Bronchial epithelial cell (primary cell): ENCODE results near the gene BRMS1. TPM values are rescaled to one million over a fixed set of nuclear protein-coding genes. Genes with fewer than 3 reads are reported as not detected.
A peak's percentile ranks its signal among the peaks of the same experiment; 100 is the strongest.

Experiments
- DNase-seq: peaks from one replicate; pipeline ENCODE4 v3.0.0-alpha.2; 2010; ENCODE audit warnings: low read depth
- FAIRE-seq: peaks from 2 replicates; lab custom pipeline; 2011; peaks lifted over from hg19 to GRCh38; lab: Jason Lieb, UNC
- H3K27me3 ChIP-seq: 2 replicates; pipeline ENCODE4 v1.5.1; 2011; ENCODE audit warnings: low read length; ENCODE audit not compliant: control insufficient read depth, insufficient read depth
- H3K36me3 ChIP-seq: 2 replicates; pipeline ENCODE4 v1.5.1; 2011; ENCODE audit warnings: low read length; ENCODE audit not compliant: control insufficient read depth, insufficient read depth
- H3K4me3 ChIP-seq: 2 replicates; pipeline ENCODE4 v1.5.1; 2011; ENCODE audit warnings: mild to moderate bottlenecking, low read depth, low read length, control low read depth
- total RNA-seq: library from RNA; depleted of rRNA; stranded (reverse); fragments of >200 nt; gene quantifications from 2 replicates; pipeline ENCODE4 v1.2.1, GENCODE V29; 2014
- TF ChIP-seq, protein P1 (sequence below): IDR thresholded peaks from 2 replicates; pipeline ENCODE4 v1.5.1; 2011; ENCODE audit warnings: mild to moderate bottlenecking, moderate library complexity, low read length, control low read depth, inconsistent platforms; ENCODE audit not compliant: insufficient read depth, severe bottlenecking

The BRMS1 gene
- total RNA-seq, 1 donor from 2014 or later = 81.6 TPM

DNA sequence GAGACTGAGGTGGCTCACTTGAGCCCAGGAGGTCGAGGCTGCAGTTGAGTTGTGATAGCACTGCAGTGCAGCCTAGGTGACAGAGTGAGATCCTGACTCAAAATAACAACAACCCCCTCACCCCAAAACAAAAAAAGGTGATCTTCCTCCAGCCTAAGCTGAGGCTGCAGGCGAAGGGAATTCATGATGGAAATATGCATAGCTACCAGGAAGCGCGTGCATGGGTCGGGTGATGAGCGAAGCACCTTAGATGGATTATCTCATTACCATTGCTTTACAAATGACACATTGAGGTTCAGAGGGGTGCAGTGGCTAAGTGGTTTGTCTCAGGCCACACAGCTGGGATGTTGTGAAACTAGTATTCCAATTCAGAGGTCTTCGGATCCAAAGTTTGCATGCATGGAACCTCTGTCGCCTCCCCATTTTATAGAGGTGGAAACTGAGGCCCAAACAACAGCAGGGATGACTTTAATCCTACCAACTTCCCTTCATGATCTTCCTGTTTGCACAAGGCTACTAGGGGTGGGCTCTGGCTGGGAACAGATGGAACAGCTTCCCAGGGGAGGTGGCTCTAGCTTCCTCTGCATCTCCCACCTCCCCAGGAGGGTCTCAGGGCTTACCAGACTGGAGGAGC lies 22.1 kb upstream of the BRMS1 start:
- FAIRE-seq = no peak
- H3K36me3 ChIP-seq = peaks cover 2% of the 10 kb centered on the region

DNA sequence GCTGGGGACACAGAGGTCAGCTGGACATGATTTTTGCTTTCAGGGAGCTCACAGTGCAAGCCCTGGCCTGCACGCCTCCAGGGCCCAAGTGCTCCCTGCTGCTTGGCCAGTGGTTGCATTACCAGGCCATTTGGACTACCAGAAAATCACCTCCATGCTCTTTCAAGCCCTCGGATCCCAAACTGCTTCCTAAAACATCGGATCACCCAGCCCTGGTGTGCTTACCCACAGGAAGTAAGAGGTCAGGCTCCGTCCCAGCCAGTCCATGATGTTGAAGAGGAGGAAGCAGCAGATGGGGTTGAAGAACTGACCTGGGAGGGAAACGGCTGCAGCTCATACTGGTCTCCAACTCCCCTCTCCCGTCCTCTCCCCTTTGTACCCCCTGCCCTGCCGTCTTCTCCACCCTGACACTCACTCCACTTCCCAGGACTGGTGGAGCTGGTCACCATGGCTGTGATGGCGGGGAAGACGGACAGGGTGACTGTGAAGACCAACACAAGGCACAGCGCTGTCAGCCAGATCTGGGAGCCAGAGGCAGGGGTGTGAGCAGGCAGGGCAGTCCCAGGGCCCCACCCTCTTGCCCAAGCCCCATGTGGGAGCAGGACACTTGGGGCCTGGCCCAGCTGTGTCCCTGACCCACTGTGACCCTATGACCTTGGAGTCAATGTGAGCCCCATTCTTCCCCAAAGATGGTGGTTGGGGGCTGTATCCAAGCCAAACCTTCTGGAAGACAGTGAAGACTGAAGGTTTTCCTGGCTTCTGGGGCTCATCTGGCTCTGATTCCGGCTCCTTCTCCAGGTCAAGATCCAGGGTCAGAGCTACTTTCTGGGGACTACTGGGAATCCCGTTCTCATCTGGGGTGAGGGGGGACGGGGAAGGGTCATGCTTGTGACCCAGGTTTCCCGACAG lies 21.1 kb upstream of the BRMS1 start:
- FAIRE-seq (peak; percentile 70), DNase-seq (no peak)
- peaks cover 2% of the 10 kb centered on the region for H3K36me3 ChIP-seq
- no peak overlapping the region for H3K4me3 ChIP-seq
- TF ChIP-seq, protein P1, sequence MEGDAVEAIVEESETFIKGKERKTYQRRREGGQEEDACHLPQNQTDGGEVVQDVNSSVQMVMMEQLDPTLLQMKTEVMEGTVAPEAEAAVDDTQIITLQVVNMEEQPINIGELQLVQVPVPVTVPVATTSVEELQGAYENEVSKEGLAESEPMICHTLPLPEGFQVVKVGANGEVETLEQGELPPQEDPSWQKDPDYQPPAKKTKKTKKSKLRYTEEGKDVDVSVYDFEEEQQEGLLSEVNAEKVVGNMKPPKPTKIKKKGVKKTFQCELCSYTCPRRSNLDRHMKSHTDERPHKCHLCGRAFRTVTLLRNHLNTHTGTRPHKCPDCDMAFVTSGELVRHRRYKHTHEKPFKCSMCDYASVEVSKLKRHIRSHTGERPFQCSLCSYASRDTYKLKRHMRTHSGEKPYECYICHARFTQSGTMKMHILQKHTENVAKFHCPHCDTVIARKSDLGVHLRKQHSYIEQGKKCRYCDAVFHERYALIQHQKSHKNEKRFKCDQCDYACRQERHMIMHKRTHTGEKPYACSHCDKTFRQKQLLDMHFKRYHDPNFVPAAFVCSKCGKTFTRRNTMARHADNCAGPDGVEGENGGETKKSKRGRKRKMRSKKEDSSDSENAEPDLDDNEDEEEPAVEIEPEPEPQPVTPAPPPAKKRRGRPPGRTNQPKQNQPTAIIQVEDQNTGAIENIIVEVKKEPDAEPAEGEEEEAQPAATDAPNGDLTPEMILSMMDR = no peak
- no peaks in the 10 kb centered on the region for H3K27me3 ChIP-seq

More for the DNA sequence above, 22.1 kb upstream of the BRMS1 start:
- Histone ChIP-seq H3K4me3 (no peak overlapping the region), H3K27me3 (no peaks in the 10 kb centered on the region)
- TF ChIP-seq, protein P1 = no peak
- no peak for DNase-seq

DNA sequence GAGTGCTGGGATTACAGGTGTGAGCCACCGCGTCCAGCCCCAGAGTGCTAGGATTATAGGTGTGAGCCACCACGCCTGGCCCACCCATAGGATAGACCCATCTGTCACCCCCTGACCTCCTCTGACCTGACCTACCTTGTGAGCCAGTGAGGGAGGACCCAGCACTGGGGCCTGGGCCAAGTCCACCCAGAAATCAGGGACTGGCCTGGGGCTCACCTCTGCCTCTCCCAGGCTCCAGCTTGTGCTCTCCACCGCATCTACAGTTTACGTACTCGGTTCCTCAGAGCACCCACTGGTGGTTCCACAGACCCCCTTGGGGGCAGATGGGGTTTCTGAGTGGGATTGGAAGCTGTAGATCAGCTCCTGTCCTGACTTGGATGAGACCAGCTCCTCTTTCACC lies 20.3 kb upstream of the BRMS1 start:
- TF ChIP-seq, protein P1 = no peak
- H3K4me3 ChIP-seq = no peak overlapping the region
- DNase-seq (no peak), FAIRE-seq (no peak)
- H3K36me3 ChIP-seq = peaks cover 2% of the 10 kb centered on the region
- H3K27me3 ChIP-seq = no peaks in the 10 kb centered on the region

DNA sequence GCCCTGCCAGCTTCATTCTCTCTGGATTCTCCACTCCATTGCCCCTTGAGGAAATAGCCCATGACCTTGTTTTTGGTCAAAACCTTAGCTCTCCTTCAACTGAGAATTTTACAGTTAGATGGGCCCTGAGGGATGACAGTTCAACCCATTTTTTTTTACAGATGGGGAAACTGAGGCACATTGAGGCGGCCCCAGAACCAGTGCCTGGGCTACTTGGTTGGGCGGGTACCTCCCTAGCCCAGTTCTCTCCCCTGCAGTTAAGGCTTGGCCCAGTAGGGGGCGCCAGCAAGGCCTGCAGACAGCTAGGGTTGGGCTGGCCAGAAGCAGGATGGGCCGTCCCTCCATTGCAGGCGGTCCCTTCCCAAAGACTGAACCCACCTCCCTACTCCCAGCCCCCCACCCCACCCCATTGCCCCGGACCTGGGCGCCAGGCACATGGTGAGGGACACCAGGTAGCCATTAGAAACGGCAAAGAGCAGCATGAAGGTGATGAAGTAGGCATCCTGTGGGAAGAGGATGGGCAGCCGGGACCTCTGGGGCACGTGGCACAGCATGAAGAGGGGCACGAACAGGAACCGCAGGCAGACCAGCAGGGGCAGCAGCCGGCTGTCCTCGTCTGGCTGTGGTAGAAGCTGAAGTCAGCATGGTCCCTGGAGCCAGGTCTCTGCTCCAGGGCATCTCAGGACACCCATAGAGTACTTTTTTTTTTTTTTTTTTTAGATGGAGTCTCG lies 19.1 kb upstream of the BRMS1 start:
- DNase-seq (no peak), FAIRE-seq (no peak)
- H3K27me3 ChIP-seq = no peaks in the 10 kb centered on the region
- H3K36me3 ChIP-seq = peaks cover 2% of the 10 kb centered on the region
- H3K4me3 ChIP-seq = no peak overlapping the region
- TF ChIP-seq, protein P1 = peak; percentile 84

GRCh38 chr11:66363187-66363601 lies 18.3 kb upstream of the BRMS1 start:
- Histone ChIP-seq H3K36me3 (no peaks in the 10 kb centered on the region), H3K4me3 (no peak overlapping the region), H3K27me3 (no peaks in the 10 kb centered on the region)
- no peak for DNase-seq
- FAIRE-seq = no peak
- TF ChIP-seq, protein P1 = no peak
